A549 (cell line): ENCODE results near the gene FBXO47.

ENCODE experiments used
- ESRRA ChIP-seq: fragments of 150-350 bp; IDR thresholded peaks from 2 replicates; pipeline ENCODE4 v1.6.1; 2014; ENCODE audit warnings: mild to moderate bottlenecking, low read length, borderline replicate concordance
- NR3C1 ChIP-seq: fragments of >200 bp; sonication (Bioruptor Twin); formaldehyde crosslinking; IDR thresholded peaks from 3 replicates; pipeline ENCODE4 v1.6.1; 2017
- TF ChIP-seq, protein P1 (sequence below): IDR thresholded peaks from 2 replicates; pipeline ENCODE4 v1.6.1; 2012; ENCODE audit warnings: low read depth, borderline replicate concordance
- TF ChIP-seq, protein P2 (sequence below): fragments of >200 bp; sonication (Bioruptor Twin); formaldehyde crosslinking; IDR thresholded peaks from 3 replicates; pipeline ENCODE4 v1.5.1; 2016

DNA sequence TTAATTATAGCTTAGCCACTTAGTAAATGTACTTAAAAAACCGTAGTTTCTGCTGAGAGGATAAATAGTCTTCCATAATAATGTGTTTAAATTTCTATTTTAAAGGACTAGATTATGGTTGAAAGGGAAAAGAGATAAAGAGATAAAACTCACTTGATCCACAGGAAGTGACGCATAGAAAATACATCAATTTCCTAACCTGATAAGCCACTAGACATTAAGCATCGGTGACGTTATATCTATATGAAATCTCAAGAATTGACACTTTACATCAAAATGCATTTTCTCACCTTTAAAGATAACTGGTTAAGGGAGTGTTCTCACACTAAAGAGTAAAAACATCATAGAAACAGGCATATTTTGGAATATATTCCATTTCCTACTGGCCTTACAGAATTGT is 5.8 kb downstream of the FBXO47 start:
- TF ChIP-seq ESRRA = no peak
- no peak for TF ChIP-seq NR3C1
- TF ChIP-seq, protein P1, sequence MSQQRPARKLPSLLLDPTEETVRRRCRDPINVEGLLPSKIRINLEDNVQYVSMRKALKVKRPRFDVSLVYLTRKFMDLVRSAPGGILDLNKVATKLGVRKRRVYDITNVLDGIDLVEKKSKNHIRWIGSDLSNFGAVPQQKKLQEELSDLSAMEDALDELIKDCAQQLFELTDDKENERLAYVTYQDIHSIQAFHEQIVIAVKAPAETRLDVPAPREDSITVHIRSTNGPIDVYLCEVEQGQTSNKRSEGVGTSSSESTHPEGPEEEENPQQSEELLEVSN = no peak
- TF ChIP-seq, protein P2, sequence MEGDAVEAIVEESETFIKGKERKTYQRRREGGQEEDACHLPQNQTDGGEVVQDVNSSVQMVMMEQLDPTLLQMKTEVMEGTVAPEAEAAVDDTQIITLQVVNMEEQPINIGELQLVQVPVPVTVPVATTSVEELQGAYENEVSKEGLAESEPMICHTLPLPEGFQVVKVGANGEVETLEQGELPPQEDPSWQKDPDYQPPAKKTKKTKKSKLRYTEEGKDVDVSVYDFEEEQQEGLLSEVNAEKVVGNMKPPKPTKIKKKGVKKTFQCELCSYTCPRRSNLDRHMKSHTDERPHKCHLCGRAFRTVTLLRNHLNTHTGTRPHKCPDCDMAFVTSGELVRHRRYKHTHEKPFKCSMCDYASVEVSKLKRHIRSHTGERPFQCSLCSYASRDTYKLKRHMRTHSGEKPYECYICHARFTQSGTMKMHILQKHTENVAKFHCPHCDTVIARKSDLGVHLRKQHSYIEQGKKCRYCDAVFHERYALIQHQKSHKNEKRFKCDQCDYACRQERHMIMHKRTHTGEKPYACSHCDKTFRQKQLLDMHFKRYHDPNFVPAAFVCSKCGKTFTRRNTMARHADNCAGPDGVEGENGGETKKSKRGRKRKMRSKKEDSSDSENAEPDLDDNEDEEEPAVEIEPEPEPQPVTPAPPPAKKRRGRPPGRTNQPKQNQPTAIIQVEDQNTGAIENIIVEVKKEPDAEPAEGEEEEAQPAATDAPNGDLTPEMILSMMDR = no peak
